Fibroblast of upper back skin (primary cell): ENCODE data around the gene STXBP1.
"Not testable (repeated sequence)": the region's sequence is repeated elsewhere in the genome, so short reads cannot be mapped to it uniquely, and the experiment has no call there.

ENCODE experiments used
- DNase-seq: peaks from one replicate; pipeline ENCODE4 v3.0.0-alpha.2; 2013

STXBP1 gene

DNA sequence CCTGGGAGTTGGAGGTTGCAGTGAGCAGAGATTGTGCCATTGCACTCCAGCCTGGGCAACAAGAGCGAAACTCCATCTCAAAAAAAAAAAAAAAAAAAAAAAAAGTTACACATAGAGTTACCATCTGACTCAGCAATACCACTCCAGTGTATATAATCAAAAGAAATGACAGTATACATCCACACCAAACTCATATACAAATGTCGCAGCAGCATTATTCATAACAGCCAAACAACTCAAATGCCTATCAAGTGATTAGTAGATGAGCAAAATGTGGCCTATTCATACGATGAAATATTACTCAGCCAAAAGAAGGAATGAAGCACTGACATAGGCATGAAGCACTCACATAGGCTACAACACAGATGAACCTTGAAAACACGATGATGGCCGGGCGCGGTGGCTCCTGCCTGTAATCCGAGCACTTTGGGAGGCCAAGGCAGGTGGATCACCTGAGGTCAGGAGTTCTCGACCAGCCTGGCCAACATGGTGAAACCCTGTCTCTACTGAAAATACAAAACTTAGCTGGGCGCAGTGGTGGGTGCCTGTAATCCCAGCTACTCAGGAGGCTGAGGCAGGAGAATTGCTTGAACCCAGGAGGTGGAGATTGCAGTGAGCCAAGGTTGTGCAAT, 9.4 kb downstream of the STXBP1 start:
- not testable (repeated sequence) for DNase-seq

DNA sequence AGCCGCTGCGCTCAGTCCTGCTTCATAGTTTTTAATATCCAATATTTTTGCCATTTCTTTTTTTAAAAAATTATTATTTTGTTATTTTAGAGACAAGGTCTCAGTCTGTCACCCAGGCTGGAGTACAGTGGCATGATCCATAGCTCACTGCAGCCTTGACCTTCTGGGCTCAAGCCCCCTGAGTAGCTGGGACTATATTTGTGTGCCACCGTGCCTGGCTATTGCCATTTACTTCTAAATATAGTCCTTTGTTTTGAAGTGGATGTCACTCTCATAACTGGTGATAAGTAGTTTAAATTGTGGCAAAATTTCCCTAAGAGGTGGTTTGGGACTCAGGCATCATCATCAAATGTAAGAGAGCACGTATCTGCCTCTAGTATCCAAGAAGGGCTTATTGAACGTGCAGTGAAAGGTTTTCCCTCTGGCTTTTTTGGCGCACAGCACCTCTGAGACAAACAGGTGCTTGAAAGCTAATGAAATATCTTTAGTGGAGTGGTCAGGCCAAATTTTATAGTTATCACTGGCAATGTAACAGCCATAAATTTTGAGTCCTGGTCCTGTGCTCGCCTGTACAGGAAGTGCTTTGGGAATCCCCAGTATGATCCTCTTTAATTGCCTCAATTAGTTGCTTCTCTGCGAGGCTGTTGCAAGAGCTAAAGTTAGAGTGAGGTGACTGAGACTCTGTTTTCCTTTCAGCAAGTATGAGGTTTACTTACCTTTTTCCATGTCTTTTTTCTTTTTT, 14.8 kb downstream of the STXBP1 start:
- no peak for DNase-seq

DNA sequence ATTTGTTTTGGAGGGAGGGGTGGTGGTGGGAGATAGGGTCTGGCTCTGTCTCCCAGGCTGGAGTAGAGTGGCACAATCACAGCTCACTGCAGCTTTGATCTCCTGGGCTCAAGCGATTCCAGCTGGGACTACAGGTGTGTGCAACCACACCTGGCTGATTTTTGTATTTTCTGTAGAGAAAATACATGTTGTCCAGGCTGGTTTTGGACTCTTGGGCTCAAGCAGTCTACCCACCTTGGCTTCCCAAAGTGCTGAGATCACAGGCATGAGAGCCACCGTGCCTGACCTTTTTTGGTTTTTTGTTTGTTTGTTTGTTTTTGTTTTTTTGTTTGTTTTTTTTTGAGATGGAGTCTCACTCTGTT, 15.4 kb downstream of the STXBP1 start:
- DNase-seq, result no peak

DNA sequence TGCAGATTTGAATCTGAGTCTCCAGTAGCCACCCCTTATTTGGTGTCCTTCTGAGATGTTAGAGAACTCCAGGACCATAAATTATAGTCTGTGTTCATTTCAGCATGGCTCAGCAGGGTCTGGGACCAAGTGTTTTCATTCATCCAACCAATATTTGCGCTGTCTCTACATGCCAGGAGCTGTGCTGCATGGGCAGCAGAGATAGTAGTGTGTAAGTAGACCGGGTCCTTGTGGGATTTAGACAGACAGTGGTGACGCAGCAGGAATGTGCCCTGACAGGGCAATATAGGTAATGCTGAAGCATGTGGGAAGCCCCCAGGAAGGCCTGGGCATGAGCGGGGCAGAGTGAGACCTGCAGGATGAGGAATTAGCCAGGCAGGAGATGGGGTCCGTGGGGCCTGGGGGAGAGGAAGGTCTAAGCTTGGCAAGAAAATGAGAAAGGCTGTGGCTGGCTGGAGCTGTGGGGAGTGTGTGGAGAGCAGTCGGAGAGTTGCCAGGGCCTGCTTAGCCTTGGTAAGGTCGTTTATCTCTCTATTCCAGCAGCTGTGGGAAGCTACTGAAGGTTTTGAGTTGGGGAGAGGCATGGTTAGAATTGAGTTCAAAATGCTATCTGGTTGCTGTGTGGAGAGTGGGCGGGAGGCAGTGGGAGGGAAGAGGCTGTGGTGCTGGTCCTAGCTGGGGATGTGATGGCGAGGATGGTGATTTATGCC, 16.8 kb downstream of the STXBP1 start:
- DNase-seq, result no peak

DNA sequence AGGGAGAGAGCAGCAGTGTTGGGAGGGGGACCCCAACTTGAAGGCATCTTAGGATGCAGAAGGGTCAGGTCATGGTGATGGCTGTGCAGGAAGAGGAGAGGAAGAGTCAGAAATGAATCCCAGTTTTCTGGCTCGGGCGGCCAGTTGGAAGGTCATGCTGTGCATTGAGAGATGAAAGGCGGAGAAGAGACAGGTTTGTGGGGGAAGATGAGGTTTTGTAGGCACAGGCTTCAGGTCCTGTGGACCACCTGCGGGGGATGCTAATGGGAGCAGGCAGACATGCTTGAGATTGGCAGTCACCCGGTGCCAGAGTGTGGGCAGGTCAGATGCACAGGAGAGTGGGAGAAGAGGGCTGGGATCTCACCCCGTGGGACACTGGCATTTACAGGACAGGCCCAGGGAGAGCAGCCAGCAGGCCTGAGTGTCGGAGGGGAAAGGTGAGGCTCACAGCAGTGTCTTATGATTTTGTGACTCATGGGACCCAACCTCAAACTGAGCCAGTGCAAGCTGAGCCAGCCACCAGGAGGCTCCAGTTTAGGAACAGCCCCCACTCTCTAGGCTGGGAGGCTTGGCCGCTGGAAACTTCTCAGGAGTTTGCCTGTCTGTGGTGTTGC, 17.5 kb downstream of the STXBP1 start:
- DNase-seq, result no peak

DNA sequence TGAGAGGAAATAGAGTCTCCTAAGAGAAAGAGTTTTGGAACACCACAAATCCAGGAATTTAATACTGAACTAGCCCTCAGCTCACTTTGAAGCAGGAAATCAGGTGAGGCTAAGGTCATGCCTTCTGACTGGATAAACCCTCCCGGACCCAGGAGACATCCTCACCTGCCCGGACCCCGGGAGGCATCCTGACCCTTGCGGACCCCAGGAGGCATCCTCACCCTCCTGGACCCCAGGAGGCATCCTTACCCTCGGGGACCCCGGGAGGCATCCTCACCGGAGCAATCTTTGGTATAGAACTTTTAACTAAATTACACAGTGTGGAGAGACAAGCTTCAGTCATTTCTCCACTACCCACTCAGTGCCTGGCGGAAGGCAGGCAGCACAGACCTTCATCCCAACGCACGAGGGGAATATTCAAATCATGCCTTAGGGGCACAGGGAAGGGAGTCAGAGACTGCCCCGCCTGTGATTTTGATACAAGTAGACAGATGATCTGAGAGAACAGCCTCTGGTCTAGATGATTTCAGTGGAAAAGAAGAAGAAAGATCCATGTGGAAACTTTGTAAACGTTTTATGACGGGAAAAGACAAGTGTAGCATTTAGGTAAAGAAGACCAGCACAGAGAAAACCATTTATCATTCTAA, 21.3 kb downstream of the STXBP1 start:
- no peak for DNase-seq

DNA sequence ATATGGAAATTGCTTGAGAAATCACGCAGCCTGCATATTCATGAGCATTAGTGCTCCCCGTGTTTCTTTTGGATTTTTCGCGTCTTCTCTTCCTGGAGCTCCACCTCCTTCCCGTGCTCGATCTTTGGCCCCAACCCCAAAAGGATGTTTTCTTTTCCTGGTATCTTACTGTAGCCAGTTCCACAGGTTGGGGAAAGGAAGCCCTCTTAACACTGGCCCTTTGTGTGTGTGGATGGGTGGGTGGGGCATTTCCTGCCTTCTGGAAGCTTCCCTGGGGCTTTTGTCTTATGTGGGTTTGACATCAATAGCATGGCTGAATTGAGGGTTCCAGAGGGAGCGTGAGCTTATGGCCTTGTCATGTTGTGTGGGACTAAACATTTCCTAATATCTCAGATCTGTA, 21.9 kb downstream of the STXBP1 start:
- no peak for DNase-seq

DNA sequence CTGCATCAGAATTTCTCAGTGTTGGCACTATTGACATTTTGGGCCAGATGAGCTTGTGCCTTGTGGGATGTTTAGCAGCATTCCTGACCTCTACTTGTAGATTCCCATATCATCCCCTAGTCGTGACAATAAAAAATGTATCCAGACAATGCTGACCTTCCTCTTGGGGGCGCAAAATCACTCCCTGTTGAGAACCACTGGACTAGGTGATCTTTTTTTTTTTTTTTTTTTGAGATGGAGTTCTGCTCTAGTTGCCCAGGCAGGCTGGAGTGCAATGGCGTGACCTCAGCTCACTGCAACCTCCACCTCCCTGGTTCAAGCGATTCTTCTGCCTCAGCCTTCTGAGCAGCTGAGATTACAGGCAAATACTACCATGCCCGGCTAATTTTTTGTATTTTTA, 22.6 kb downstream of the STXBP1 start:
- DNase-seq, result no peak

DNA sequence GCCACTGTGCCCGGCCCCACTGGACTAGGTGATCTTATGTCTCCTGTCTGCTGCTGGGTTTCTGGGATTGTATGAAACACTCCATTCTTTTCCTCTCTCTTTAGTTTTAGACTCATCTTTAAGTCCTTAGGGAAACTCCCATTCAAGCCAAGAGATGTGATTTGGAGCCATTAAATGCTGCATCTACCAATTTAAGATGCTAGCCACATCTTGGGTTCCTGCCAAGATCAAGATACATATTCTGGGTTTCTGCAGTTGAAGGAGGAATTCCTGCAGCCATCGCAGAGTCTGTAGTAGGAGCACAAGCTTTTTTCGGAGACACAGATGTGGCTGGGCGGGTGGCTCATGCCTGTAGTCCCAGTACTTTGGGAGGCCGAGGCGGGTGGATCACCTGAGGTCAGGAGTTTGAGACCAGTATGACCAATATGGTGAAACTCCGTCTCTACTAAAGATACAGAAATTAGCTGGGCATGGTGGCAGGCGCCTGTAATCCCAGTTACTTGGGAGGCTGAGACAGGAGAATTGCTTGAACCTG, 23.2 kb downstream of the STXBP1 start:
- peak; percentile 46 for DNase-seq

DNA sequence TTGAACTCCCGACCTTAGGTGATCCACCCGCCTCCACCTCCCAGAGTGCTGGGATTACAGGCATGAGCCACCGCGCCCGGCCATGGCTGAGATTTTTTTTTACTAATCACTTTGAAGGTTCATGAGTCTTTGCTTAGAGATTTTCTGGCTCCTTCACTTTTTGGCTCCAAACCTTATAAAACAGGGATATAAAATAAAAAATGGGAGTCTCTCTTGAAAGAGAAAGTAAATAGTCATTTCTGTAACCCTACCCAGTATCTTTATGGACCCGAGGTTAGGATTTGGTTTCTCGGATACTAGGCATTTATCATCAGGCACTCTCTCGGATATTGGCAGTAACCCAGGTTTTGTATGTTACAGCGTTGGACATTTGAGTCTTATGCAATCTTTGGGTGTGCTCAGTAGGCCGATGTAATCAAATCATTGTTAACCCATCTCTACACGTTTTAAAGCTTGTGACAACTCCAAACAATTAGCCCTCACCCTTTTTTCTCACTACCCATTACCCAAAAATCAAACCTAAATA, 25.3 kb downstream of the STXBP1 start:
- peak; percentile 83 for DNase-seq

DNA sequence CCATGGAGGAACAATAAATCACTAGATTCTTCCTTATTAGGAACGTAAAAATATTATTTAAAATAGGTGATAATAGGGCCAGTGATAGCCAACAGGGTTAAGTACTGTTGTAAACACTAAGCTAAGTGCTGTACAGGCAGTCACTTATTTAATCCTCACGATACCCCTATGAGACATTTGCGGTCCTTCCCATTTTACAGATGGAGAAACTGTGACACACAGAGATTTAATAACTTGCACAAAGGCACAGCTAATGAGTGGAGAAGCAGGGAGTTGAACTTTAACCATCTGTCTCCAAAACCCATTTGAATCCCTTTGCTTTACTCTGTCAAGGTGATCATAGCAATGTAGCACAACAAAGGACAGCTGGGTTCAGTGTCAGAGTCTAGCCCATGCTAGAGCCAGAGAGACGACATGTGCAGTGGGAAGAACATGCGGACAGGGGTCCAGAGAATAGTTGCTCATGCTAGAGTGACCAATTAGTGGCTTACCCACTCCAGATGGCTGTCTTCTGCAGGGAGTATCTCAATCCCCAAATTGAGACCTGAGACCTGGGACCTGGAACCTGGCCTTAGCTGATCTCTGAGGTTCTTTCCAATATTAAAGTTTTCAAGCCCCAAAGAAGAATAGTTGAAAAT, 28.9 kb downstream of the STXBP1 start:
- DNase-seq, result no peak

DNA sequence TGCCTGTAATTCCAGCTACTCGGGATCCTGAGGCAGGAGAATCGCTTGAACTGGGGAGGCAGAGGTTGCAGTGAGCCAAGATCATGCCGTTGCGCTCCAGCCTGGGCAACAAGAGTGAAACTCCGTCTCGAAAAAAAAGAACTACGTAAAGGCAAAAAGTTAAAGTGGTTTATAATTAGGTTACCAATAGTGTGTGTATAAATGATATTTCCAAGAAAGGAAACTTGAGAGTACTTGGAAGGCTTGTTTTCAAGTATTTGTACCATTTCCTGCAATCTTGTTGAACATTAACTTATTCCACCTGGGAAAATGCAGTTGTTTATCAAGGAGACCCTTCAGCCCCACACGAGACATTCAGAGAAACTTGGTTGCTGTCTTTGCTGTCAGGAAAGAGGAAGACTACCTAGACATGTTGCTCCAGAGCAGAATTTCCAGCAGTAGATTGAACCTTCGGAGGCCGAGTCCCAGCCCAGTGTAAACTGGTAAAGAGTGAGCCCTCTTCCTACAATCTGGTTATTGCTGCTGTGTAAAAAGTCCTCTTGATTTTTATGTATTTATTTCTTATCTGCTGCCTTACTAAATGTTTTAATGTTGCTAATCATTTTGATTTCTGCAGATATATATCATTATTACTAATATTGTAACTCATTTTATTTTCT, 30.1 kb downstream of the STXBP1 start:
- no peak for DNase-seq

DNA sequence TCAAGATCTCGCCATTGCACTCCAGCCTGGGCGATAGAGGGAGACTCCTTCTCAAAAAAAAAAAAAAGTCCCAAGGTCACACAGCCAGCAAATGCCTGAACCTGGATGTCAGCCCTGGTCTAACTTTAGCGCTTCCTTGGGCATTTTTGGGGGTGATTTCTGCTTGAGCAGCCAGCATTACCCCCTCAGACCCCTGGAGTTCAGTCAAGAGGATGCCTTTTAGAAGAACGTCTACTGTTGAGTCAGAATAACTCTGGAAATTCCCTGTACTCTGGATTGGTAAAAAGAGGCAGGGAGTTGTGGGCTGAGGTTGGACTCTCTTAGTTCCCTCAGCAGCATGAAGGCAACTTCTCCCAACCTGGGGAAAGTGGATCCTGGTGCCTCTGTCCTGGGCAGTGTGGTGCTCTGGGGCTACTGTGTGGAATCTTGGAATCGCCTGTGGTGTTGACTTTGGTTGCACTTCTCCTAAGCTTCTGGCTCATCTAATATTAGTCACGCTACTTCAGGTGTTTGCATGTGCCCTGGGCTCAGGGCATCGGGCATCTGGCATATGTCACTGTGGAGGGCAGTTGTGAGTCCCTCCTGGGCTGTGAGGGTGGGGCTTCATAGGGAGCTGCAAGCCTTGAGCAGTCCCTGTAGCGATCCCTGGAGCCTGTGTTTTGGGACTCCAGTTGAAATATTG, 32.2 kb downstream of the STXBP1 start:
- no peak for DNase-seq

DNA sequence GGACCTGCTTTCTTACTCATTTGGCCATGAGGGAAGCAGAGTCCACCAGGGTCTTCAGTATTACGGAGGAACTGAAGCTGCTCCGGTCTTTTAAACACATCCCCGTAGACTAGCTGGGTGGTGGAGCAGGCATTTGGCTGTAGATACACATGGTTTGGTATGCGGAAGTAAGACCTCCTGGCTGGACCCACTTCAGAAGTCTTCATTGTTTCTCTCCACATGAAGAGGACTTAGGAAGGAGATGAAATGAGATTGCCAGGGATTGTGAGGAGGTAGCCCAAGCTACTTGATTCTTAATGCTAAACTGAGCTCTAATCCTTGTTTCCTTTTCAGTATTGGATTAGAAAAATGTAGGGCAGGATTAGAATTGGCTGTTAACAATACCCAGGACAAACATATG, 32.9 kb downstream of the STXBP1 start:
- no peak for DNase-seq

DNA sequence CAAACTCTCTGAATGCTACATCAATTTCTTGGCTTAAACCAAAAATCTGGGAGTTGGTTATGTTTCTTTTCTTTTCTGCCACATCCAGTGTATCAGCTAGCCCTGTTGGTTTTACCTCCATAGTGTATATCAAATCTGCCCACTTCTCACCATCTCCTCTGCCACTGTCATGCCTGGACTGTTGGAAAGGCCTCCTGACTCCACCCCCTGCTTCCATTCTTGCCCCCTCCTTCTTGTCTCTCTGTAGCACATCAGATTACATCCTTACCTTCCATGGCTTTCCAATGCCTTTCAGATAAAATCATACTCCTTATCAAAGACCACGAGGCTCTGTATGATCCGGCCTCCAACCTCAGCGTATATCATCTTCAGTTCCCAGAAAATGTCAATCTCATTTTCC, 35.4 kb downstream of the STXBP1 start:
- DNase-seq, result no peak

DNA sequence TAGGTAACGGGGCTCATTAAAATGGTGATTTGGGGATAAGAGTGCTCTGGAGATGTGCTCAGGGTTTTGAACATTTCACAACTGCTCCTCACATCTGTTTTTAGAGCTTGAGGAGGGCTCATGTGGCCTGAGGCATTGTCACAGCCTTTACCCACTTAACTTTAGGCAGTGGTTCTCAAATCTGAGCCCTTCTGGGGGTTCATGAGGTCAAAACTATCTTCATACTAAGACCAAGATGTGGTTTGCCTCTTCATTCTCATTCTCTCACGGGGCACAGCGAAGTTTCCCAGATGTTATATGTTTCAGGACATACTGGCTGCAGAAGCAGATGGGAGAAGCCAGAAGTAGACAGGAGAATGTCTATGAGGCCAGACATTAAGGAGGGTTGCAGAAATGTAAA, 38.4 kb downstream of the STXBP1 start:
- no peak for DNase-seq

DNA sequence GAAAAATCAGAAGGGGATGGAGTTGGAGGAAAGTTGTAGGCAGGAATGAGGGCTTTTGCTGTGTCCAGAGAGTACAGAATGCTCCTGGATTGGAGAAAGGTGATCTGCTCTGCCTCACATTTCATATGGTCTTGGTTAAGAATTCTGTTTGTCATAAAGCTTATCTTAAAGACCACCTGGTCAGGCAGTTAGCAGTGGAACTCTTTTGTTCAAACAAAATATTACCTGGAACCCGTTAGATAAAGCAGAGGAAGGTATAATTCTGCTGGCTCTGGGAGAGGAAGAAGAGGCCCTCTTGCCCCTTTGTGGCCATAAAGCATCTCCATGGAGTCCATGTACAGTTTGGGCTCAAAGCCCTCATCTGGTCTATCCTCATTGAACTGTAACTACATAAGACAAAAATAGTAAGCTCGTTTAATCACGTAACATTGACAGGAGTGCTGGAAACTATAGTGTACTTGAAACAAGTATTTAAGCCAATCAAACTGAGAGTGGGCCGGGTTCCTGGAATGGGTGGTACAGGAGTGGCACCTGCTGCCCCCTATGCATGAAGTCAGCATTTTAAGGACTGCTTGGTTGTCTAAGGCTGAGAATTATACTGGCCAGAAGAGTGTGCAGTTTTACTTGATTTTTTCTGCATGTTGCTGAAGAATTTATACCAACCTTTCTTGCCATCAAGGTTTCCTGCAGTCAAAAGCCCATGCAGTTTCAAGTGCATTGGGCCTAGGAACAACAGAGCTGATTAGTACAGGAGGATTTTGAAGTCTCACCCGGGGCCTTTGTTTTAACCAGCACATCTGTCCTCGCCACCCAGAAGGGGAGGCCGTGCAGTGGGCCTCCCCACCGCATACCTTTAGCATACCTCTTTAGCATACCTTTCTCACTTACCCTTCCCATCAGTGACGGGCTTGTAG, 39.9 kb downstream of the STXBP1 start:
- DNase-seq, result no peak

DNA sequence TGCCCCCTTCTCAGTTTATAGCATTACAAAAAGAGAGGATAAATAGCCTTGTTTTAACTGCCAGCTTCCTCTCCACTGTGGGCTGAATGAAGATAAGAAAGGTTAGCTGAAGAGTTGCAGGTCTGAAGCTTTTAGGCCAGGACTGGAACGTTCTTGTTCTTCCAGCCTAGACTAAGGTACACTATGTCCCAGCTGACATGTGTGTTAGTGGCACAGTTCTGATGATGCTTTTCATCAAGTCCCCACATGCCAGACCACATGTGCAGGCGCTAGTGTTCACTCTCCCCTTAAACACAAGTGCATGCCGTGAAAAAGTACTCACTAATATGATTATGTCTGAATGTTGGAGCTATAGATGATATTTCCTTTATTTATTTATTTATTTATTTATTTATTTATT, 40.7 kb downstream of the STXBP1 start:
- DNase-seq, result no peak

DNA sequence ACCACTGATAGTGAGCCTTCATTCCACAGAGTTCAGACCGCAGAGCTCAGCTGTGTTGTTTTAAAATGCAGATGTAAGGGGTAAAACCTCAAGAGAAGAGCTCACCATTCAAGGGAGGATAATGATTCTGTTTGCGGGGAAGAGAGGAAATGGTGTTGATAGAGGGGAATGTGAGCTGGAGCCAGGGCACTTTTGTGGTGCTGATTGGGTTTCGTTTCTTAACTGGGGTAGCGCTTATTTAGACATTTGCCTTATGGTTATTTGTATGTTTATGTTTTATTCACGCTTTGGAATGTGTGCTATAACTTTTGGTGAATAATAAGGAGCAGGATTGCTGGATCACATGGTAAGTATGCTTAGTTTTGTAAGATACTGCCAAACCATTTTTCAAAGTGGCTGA, 42.5 kb downstream of the STXBP1 start:
- peak; percentile 67 for DNase-seq

DNA sequence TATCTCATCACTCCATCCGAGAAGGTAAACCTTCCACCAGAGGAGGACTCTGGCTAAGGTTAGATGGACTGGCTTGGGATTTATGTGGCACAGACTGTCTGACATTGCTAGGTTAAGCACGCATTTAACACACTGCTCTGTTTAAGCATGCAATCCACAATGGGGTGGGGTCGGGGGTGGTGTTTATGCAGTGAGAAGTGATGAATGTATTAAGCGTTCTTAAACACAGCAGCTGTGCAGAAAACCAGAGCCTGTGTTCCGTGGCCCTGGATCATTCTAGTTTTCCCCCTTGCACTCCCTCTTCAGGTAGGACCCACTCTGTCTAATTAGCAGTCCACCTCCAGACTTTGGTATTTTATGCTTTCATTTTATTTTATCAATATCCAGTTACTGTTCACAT, 46.4 kb downstream of the STXBP1 start:
- no peak for DNase-seq
